ENCODE measurements around the gene TSHZ2.

TSHZ2 gene

DNA sequence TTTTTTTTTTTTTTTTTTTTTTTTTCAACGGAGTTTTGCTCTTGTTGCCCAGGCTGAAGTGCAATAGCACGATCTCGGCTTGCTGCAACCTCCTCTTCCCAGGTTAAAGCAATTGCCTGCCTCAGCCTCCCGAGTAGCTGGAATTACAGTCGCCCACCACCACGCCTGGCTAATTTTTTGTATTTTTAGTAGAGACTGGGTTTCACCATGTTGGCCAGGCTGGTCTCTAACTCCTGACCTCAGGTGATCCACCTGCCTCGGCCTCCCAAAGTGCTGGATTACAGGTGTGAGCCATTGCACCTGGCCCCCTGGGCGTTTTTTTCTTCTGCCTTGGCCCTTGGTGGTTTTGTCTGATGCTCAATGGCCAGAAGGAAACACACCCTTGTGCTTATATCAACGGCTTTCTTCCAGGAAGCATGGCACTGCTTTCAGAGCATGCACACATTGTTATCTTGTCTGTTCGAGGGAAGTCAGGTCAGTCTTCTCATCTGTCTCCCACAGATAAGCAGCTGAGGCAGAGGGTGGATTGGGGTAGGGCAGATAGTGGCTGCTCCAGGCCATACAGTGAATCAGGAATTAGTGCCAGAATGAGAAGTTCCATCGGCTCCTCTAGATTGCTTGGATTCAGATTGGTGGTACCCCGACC, 203.1 kb downstream of the TSHZ2 start:
- DNase-seq: no peak

DNA sequence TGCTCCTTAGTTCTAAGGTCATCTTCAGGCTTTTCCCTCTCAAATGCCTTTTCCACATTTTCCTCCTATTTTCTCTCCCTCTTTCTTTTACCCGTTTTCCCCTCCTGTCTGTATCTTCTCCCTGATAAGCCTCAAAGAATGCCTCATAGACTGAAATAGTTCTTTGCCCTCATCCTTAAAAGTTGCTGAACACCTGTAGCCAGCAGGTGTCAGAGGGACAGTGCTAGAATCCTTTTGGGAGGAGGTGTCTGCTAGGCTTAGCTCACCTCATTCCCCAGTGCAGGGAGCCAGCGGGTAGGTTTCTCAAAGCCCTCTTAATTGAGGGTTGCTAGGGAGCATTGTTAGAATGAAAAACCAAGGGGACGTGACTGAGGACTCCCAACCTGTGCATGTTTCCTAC, 204.0 kb downstream of the TSHZ2 start:
- no peak for DNase-seq

DNA sequence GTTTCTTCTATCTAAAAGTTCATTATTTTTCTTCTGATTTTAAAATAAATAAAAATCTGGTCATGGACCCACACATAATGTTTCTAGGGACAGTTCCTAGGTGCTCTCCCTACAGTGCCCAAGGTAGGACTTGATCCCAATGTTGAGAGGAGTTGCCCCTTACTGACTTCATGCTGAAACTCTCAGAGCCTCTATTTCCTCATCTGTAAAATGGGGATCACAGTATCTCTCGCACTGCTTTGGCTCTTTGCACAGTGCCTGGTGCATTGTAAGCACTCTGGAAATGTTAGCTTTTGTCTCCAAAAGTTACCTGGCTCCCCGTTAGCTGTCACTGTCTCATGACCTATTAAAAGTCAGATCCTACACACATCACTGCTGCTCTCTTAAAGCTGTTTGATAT, 205.5 kb downstream of the TSHZ2 start:
- no peak for DNase-seq

DNA sequence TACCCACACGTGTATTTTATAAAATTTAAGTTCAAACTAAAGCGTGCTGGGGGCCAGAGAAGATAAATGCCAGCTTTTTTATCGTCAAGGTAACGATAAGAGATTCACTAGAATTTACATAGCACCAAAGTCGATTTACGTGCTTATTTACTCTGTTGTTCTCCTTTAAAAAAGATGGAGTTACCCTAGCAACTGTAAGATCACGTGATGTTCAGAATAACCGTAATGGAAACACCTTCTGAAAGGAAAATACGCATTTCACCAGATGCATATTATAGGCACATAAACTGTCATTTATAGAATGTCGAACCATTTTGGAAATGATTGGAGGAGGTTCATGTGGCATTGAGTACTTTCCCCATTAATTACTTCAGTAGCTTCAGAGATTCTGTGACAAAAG, 207.6 kb downstream of the TSHZ2 start:
- no peak for DNase-seq

DNA sequence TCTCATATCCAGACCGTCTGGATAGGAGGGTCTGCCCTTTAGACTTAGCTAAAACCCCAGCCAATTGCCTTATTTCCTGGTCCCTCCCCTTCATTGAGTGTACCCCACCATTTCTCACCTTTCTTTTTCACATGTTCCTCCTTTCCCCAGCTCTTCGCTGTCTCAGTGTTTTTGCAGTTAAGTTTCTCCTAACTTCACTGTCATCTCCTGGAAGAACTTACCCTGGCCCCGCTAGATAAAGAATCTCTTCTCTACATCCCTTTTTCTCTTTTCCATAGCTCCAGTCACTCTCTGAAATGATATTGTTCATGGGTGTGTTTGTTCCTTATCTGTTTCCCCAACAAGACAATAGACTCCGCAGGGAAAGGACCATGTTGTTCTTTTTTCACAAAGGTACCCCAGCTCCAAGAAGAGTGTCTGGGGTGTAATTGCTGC, 208.8 kb downstream of the TSHZ2 start:
- no peak for DNase-seq

DNA sequence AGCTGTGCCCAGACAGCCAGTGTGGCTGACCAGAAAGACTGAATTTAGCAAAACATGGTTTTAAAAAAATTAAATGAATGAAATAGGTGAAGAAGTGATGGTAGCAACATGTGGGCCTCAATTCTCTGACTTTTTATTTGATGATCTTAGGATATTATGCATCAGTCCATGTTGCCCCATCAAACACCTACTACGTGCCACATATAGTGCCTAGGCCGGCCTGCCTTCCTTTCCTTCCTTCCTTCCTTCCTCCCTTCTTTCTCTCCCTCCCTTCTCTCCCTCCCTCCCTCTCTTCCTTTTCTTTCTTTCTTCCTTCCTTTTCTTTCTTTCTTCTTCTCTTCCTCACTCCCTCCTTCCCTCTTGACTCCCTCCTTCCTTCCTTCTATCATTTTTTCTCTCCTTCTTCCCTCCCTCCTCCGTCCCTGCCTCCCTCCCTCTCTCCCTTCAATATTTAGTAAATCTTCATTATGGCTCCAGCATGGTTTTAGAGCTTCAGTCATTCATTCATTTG, 209.8 kb downstream of the TSHZ2 start:
- DNase-seq: no peak

DNA sequence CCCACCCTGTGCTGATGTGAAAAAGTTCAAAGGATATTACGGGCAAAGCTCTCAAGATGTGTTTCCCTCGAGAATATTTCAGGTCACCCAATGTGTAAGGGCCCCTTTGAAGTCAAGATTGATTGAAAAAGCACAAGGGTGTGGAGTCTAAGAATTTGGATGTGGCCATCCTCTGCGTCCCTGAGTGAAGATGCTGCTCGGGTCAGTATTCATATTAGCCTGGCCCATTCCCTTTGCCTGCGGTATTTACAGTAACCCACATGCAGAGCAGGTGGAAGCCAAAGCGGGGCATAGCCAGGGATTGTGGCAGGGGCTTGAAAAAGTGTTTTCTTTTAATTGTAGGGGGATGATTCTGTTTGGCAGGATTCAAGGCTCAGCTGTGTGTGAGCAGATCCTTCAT, 211.0 kb downstream of the TSHZ2 start:
- DNase-seq: no peak

DNA sequence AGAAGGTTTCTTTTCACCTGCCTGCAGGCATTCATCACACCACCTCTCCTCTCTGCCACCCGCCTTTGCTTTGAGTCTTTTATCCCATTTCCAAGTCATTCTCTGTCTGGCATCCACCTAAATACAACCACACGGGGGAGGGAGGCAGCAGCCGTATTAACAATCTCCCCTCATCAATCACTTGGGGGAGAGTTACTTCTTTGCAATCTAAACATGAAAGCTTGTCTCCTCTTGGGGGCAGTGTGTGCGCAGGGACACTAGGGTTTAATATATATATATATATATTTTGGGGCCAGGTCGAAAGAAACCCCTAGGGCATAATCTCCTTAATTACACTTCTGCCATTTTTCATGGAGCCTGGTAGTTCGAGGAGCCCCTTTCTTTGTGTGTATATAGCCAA, 214.5 kb downstream of the TSHZ2 start:
- no peak for DNase-seq

DNA sequence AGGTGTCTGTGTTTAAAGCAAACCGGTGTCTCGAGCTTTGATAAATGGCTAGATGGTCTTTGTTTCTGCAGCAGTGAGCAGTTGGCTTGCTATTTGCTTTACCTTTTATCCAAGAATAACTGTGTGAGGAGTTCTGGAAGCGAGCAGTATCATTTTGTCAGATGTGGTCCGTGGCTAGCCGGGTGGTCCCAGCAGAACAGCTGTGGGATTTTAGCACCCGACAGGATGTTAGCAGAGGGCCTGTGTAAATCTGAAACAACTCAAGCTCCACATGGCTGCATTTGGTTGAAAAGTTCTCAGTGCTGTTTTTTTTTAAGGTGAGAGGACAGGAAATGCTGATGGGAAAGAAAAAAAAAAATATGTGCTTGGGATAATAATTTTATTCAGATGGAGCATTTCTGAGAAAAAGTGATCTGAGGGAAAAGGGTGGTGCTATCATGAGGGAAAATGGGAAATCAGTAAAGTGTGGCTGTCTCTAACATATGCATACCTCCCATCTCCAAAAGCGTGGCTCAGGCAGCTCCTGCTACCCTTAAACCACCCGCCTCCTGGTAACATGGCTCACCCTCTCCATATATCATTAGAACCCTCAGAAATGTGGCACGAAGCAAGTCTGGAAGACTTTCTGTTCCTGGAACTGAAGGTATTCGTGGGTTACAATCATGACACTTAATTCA, 215.4 kb downstream of the TSHZ2 start:
- DNase-seq: no peak

DNA sequence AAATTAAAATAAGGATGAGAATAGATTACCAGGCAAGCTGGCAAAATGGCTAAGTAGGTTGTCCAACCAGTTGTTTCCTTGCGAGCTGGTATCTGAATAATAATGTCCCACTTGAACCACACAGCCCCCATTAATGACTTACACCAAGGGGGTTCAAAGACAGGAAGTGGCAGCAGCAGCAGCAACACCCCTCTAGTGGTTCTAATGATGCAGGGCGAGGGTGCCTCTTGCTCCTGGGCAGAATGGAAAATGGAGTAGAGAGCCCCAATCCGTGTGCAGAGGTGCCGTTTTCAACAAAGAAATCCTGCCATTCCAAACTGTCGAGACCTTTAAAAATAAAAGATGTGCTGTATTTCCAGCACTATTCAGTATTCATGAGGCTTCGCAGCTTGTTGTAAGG, 218.1 kb downstream of the TSHZ2 start:
- no peak for DNase-seq

DNA sequence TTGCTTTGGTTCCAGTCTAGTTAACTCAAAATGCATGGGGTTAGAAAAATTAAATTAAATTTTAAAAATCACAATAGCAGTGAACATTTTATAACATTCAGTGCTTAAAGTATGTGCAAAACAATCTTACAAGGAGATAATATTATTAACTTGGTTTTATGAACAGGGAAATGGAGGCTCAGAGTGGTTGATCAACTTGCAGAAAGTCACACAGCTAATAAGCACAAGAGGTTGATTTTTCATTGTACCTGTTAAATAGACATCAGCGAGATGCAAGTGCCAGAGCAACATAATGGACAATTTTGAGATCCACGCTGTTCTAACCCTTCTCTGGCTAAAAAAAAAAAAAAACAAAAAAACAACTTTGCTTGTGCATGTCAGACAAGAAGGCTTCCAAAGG, 219.8 kb downstream of the TSHZ2 start:
- DNase-seq: no peak

DNA sequence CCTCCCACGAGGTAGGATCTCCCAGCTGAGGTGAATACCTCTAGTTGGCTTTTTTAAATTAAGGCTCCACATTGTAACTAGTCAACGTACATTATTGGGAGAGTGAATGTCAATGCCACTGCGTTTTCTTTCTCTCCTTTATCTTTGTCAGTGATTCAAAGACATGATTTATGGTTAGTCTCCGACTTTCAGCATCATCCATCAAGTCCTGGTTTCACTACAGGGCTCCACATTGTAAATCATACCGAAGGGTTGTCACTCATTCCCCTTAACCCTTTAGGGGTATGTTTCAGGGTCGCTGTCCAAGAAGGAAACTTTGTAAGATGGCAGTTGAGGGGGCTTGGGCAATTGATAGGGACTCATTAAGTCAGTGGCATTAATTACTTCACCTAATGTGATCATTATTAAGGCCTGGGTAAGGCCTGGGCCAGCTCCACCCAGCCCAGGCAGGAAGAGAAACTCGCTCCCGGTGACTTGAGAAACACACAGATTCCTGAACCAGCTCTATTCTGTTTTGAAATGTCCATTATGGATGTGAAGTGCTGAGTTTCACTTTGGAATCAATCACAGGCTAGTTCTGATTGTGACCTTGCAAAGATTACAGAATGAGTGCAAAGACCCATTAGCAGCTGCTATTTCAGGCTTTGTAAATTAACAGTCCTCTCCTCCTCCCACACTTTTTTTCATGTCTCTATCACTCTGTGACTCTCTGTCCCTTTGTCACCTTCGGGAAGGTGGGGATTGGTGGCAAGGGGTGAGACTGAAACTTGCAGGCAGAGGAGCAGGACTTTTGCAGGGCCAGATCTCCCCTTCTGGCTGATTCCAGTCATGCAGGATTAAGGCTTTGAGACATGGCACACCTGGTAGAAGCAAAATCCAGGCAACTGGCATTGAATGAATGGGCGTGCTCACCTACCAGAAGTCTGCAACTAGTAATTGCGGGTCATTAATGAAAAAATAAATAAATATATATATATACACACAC, 222.4 kb downstream of the TSHZ2 start:
- no peak for DNase-seq

DNA sequence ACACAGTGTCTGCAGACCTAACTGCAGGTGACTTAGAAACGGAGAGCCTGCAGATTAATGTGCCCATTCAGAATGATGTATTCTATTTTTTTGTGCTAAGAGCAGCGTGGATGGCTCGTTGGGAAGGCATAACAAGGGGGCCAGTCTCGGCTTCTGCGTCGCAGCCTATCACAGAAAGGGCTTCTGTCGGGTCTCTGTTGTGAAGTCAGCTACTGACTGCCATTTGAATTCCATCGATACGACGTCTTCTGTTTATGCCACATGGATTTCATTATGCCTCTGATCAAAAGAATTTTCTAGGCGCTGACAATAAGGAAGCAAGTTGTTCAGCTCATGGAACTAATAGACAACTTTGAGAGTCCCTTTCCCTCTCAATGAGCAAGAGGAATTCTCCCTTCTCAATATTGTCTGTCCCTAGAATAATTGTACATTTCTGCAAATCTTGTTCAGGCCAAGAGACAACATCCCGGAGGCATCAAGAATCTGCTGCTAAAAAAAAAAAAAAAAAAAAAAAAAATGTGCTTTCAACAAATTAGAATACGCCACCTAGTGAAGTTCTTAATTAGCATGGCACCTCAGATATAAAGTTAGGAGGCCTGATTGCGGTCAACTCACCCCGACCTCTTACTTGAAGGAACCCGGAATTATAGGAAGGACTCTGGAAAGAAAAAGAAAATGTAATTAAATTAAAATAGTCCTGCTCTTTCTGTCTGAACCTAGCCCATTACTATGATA, 223.9 kb downstream of the TSHZ2 start:
- DNase-seq: no peak

DNA sequence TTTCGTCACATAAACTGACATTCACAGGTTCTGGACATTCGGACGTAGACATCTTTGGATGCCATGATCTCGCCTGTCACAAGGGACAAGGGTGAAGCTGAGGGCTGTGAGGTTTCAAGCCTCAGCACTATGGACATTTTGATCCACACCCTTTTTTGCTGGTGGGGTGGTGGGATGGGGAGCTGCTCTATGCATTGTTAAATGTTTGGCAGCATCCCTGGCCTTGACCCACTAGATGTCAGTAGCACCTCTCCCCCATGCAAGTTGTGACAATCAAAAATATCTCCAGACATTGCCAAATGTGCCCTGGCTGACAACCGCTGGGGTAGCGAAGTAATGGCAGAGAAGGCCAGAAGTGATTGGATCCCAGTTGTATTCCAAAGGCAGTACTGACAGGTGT, 229.4 kb downstream of the TSHZ2 start:
- DNase-seq: no peak

DNA sequence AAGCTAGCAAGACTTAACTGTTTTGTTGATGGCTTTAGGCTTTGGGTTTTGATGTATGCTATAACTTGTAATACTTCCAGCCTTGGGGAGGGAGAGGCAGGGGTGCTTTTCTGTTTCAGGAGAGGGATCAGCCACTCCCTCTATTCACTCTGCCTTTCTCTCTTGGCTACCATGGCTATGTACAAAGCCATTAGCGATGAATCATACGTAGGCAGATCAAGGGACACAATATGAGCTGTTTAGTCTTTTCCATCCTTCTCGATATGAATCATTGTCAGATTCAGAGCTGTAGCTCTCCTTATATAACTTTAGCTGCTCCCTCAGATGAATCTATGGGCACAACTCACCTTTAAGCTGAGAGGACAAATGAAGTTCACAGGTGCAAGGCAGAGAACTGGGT, 230.6 kb downstream of the TSHZ2 start:
- no peak for DNase-seq

DNA sequence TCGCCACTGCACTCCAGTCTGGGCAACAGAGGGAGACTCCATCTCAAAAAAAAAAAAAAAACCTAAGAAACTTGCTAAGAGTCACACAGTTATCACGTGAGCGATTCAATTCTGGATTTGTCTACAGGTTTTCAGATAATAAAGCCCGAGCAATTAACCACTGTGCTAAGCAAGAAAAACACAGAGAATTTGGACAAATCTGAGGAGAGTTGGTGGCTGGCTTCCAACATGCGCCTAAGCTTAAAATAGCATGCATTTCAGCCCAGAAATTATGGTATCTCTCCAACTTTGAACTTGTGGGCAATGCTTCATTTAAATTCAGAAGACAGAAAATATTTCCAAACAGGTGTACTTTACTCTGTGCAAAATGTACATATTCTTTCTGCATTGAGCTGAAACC, 232.9 kb downstream of the TSHZ2 start:
- DNase-seq: no peak

DNA sequence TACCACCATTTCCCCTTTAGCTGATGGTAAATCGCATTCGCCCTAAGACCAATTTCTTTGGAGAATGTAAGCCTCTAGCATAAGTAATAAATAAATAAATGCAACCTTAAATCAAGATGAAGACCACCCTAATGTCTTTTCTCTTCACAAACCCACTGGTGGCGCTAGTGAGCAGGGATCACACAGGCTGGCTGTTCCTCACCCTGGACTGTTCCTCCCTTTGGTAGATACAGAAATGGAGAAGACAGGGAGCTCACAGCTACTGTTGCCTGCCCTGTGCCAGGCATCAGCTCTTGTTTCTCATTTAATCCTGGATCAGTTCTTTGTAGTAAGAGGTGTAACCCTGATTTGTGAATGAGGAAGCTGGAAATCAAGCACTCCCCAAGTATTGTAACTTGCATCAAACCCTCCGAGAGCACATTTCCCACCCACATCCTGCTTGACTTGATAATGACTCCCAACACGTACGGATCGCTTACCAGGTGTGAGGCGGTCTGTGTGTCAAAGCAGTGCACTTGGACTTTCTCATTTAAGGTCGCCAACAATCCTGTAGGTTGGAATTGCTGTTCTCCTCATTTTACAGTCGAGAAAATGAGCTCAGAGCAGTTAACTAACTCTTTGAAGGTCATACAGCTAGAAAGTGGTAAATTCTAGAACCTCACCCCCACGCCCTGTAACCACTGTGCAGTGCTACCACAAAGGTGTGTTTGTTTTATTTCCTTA, 236.1 kb downstream of the TSHZ2 start:
- DNase-seq: no peak

DNA sequence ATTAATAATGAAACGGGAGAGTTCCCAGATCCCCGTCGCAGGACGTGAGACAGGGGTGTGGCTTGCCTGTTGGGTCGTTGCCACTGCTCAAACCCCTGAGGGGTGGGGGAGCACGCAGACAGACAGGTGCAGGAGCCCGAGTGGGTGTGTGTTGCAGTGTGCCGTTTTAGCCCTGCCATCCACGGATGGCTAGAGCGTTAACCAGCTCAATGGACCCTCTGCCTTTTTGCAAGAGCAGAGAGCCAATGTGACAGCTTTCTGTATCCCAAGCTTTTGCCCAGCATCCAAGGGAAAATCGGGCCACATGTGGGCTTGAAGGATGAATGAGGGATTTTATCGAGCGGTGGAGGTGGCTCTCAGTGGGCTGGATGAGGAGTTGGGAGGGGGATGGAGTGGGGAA, 237.9 kb downstream of the TSHZ2 start:
- DNase-seq: no peak

DNA sequence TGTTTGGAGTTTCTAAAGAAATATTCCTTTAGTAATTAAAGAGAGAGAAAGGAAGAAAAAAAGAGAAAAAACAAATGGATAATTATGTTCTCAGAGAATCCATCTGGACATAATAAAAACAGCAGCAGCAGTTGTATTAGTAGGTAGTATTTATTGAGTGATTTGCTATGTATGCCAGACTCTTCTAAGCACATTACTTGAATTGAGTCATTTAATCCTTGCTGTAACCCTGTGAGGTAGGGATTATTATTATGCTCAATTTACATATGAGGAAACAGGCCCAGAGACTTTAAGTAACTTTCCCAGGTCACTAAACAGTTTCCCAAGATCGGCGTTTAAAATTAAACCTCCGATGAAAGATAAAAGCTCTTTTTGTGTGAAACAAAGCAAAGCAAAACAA, 238.8 kb downstream of the TSHZ2 start:
- no peak for DNase-seq

DNA sequence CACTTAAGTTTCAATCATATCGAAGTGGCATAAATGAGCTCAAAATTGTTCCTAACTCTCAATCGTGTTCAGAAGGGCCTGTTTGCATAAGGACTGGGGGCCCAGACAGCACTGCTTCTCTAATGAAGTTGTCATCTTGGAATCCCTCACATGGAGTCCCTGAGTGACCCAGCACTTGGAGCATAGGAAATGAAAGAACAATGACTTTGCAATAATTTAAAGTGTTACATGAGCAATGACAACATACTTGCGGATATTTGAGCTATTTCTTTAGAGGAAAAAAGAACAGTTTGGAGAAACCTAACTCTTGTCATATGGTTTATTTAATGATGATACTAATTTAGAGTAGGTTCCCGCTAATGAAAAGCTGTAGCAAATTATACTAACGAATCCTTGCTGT, 239.9 kb downstream of the TSHZ2 start:
- no peak for DNase-seq

DNA sequence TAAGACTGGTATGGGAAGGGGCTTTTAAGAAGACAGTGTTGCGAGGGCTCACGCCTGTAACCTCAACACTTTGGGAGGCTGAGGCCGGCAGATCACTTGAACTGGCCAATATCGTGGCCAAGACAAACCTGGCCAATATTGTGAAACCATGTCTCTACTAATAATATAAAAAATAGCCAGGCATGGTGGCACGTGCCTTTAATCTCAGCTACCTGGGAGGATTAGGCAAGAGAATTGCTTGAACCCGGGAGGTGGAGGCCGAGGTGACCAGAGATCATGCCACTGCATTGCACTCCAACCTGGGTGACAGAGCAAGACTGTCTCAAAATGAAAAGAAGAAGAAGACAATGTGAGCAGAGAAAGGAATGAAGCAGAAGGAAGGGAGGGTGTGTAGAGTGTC, 242.2 kb downstream of the TSHZ2 start:
- DNase-seq: no peak

DNA sequence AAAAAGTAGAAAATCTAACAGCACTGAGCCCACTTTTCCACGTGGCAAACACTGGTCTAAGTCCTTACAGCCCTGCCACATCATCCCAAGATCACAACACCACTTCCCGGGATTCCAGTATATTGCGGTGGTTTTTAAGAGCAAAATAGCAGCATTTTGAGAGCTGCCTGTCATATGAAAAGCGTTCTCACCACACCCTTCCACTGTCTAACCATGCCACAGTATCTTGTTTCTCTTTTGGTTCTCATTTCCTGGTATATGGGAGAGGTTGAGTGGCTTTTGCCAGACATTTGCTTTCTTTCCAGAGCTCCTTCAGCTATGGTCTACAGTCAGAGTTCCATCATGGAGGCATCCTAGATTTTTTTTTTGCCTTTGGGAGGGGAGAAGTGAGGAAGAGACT, 243.0 kb downstream of the TSHZ2 start:
- DNase-seq: no peak

Data from SHP77 treated with DMSO at 0.1 percent for 48 hours (cell line).